GM12872 (cell line): Measurements from ENCODE around the gene JMJD1C.

Experiments
- CTCF ChIP-seq: IDR thresholded peaks from 3 replicates; pipeline ENCODE4 v1.5.1; 2011; ENCODE audit warnings: low read depth, mild to moderate bottlenecking, low read length, moderate library complexity; ENCODE audit not compliant: insufficient read depth

JMJD1C gene

GRCh38 chr10:63458177-63458576 lies 7.6 kb downstream of the JMJD1C start:
- TF ChIP-seq CTCF: no peak

DNA sequence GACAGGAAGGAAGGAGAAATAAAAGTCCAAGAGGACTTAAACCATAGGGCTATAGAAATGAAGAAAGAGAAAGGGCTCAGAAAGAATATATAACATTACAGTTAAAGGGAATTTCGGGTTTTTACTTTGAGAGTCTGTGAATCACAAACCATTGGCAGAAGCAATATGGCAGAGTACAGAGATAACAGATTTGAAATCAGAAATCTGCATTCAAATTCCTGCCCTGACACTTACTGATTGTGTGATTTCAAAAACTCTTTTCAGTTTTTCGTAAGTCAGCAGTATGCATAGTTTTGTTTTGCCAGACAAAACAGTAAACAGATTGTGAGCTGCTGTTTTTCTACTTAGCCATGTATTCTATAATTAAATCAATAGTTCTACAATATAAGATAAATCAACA lies 8.2 kb downstream of the JMJD1C start:
- TF ChIP-seq CTCF: no peak

GRCh38 chr10:63456437-63457210 lies 9.2 kb downstream of the JMJD1C start:
- no peak for TF ChIP-seq CTCF

- no peak for TF ChIP-seq CTCF
Measured at GRCh38 chr10:63455507-63455906, 10.3 kb downstream of the JMJD1C start.

DNA sequence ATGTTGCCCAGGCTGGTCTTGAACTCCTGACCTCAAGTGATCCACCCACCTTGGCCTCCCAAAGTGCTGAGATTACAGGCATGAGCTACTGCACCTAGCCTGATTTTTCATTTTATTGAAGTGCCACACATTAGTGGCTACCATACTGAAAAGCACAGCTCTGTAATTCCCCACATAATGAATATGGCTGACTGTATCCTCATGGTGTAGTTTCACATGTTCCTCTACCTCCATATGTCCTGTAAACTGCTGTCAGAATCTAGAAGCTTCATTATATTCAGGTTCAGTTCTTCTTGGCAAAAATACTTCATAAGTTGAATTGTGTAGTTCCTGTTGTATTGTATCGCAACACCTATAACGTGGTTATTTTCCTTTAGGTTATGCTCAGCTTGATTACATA lies 11.1 kb downstream of the JMJD1C start:
- TF ChIP-seq CTCF: no peak

GRCh38 chr10:63452524-63452923 lies 13.3 kb downstream of the JMJD1C start:
- TF ChIP-seq CTCF: no peak

DNA sequence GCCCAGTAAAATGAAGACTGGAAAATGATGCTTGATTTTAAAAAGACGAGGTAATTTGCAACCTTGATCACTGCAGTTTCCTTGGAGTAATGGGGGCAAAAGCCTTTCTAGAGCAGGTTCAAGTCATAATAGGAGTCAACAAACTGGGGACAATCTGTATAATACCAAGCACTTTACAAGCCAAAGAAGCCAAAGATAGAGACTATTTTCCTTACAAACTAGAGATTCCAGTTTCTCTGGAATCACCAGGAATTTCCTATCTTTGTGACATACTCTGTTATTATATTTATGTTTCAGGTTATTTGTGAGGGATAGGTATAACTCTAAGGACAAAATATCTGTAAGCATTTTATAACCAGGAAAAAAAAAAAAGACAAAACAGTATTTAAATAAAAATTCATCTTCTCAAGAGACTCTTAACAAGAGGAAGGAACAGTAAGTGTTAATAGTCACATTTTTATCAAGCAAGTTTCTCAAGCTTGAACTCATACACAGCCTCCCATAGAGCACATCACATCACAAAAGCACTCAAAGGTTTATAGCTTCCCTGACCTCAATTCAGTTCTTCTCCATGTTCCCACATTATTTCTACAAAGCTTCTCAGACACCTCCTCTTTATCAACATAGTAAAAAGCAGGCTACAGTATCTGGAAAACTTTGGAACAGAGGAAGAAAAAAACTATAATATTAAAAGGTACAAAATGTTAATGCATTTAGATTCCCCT lies 18.9 kb downstream of the JMJD1C start:
- TF ChIP-seq CTCF: no peak
